Dermis microvascular lymphatic vessel endothelial cell (primary cell): ENCODE data around the gene AMIGO3. TPM values are rescaled to one million over a fixed set of nuclear protein-coding genes. Genes with fewer than 3 reads are reported as not detected.
A peak's percentile ranks its signal among the peaks of the same experiment; 100 is the strongest.
"Not testable (repeated sequence)": the region's sequence is repeated elsewhere in the genome, so short reads cannot be mapped to it uniquely, and the experiment has no call there.

Source experiments
- DNase-seq, 2 donors: peaks; one replicate each; pipeline versions ENCODE4 v3.0.0 to v3.0.0-alpha.2; 2010; ENCODE audit warnings: low read depth in 2 of 2
- total RNA-seq: library from RNA; depleted of rRNA; stranded (reverse); fragments of >200 nt; gene quantifications from 2 replicates; pipeline ENCODE4 v1.2.1, GENCODE V29; 2014

Gene AMIGO3, protein sequence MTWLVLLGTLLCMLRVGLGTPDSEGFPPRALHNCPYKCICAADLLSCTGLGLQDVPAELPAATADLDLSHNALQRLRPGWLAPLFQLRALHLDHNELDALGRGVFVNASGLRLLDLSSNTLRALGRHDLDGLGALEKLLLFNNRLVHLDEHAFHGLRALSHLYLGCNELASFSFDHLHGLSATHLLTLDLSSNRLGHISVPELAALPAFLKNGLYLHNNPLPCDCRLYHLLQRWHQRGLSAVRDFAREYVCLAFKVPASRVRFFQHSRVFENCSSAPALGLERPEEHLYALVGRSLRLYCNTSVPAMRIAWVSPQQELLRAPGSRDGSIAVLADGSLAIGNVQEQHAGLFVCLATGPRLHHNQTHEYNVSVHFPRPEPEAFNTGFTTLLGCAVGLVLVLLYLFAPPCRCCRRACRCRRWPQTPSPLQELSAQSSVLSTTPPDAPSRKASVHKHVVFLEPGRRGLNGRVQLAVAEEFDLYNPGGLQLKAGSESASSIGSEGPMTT
- total RNA-seq: not detected in 2 replicates

- peak; percentile 57 to 91 for DNase-seq
Observed at GRCh38 chr3:49719214-49719884, at the start of gene AMIGO3. AMIGO3 (minus strand) TSS chr3:49719684; CDS start chr3:49719465, 219 bp downstream.

GRCh38 chr3:49763981-49764380 lies 44.5 kb upstream of the AMIGO3 start:
- DNase-seq: no peak

GRCh38 chr3:49761661-49762060 lies 42.2 kb upstream of the AMIGO3 start:
- DNase-seq: no peak

DNA sequence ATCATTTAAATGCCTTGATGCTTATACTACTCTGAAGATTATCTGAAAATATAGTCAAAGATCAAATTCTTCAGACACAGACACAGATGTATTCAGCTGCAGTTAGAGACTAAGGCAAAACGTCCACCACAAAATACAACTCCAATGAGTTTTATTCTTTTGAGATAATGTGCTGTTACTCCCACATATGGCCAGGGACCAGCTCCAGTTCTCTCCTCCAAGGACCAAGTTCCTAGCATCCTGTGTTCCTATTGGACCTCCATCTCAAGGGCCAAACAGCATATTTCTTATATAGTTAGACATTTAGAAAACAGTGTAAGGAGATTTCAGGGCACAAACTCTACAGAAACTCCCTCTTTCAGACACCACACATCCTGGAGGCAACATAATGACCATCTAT lies 39.7 kb upstream of the AMIGO3 start:
- no peak for DNase-seq

GRCh38 chr3:49757197-49757596 lies 37.7 kb upstream of the AMIGO3 start:
- DNase-seq: no peak

DNA sequence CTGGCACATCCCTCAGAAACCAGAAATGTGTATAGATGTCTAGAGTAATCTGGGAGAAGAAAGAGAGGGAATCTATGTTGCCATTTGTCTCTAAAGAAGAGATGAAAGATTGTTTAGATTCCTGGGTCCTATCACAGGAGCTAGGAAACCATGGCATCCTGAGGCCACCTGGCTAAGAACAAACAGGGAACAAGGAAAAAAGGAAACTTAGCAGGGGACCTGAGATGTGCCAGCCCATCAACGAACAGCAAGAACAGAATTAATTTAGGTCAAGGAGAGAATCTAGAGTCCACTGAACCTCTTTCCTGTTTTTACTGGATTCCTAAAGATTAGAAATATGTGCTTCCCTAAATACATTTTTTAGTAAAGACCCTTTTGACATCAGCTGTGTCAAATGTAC lies 36.6 kb upstream of the AMIGO3 start:
- no peak for DNase-seq

- DNase-seq: no peak
Observed at GRCh38 chr3:49754536-49754935, 35.1 kb upstream of the AMIGO3 start.

- no peak for DNase-seq
Observed at GRCh38 chr3:49751501-49751900, 32.0 kb upstream of the AMIGO3 start.

GRCh38 chr3:49750056-49750455 lies 30.6 kb upstream of the AMIGO3 start:
- DNase-seq: no peak

DNA sequence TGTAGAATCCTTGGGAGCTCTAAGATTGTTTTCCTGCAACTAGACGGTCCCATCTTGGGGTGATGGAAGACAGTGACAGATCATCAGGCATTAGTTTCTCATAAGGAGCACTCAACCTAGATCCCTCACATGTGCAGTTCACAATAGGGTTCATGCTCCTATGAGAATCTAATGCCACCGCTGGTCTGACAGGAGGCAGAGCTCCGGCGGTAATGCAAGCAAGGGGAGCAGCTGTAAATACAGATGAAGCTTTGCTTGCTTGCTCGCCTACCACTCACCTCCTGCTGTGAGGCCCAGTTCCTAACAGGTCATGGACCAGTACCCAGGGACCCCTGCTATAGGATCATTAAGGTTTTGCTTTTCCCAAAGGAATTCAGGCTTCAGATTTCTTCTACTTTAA lies 29.4 kb upstream of the AMIGO3 start:
- DNase-seq: not testable (repeated sequence)

DNA sequence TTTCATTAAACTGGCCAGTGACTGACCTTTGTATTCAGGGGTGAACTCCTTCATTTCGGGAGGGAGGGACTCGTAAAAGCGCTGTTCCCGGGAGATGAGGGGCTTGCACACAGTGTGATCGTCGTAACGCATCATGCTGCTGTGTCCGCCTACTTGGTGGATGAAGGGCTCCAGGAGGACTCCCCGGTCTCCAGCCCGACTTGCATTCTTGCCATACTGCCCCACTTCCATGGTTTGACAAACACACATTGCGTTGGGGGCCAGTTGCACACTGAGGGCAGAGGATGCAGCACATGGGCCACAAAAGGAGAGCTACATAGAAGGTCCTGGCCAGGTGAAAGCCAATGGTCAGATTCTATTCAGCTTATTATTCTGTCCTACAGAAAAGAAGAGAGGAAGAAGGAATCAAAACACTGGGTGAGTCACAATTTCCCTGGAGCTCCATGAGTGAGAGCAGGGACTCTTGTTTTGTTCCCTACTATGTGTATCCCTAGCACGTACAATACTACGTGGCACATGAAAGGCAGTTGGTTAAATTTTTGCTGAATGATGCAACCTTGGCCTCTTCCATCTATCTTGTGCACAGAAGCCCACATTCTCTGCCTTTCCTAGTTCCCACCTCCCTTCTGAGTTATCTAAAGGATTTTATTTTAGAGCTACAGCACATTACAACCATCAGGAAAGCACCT lies 28.5 kb upstream of the AMIGO3 start:
- peak; percentile 90 to 96 for DNase-seq

- DNase-seq: peak; percentile 71 to 87
Observed at GRCh38 chr3:49745986-49746385, 26.5 kb upstream of the AMIGO3 start.

DNA sequence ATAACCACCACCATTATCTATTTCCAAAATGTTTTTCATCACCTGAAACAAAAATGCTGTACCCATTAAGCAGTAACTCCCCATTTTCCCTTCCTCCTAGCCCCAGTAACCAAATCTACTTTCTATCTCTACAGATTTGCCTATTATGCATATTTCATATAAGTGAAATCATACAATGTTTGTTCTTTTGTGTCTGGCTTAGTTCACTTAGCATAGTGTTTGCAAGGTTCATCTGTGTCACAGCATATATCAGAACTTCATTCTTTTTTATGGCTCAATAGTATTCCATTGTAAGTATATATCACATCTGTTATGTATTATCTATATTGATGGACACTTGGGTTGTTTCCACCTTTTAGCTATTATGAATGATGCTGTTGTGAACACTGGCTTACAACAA lies 20.9 kb upstream of the AMIGO3 start:
- DNase-seq: no peak

- DNase-seq: no peak
Observed at GRCh38 chr3:49738067-49738713, 18.7 kb upstream of the AMIGO3 start.

GRCh38 chr3:49734752-49735151 lies 15.3 kb upstream of the AMIGO3 start:
- DNase-seq: no peak

DNA sequence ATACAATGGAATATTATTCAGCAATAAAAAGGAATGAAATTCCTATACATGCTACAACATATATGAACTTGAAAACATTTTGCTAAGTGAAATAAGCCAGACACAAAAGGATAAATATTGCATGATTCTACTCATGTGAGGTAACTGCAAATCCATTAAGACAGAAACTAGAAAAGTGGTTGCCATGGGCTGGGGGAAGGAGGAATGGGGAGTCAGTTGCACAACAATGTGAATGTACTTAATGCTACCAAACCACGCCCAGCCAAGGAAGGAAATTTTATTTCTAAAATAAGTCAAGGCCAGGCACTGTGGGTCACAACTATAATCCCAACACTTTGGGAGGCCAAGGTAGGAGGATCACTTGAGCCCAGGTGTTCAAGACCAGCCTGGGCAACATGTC lies 14.1 kb upstream of the AMIGO3 start:
- no peak for DNase-seq

DNA sequence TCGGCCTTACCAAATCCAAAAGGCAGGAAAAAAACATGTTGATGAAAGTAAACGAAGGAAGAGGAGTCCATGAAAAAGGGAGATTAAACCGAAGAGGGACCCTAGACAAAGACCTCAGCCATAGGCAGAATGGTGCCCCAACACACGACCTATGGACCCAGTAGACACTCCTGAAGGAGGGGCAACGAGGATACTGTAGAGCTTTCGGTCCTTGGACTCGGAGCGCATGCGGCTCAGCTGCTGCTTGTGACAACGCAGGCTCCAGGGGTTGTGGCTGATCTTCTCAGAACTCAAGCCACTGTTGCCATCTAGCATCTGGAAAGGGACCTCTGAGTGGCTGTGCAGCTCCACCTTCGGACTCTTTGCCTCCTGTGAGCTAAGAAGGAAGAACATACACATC lies 13.1 kb upstream of the AMIGO3 start:
- DNase-seq: no peak

DNA sequence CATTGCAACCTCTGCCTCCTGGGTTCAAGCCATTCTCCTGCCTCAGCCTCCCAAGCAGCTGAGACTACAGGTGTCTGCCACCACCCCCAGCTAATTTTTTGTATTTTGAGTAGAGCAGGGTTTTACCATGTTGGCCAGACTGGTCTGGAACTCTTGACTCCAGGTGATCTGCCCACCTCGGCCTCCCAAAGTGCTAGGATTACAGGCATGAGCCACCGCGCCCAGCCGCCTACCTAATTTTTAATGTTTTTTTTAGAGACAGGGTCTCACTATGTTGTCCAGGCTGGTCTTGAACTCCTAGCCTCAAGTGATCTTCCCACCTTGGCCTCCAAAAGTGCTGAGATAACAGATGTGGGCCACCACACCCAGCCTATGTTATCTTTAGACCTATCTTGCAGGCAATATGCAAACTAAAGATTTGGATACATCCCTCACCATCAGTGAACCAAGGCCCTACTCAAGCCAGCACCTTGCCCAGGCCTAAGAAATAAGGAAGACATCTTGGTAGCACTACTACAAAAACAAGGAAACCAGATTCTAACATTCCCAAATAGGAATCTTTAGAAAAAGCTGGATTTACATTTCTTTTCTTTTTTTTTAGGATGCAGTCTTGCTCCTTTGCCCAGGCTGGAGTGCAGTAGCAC lies 10.6 kb upstream of the AMIGO3 start:
- no peak for DNase-seq

GRCh38 chr3:49727924-49728361 lies 8.5 kb upstream of the AMIGO3 start:
- DNase-seq: no peak

- DNase-seq: no peak
Observed at GRCh38 chr3:49727154-49727923, 7.9 kb upstream of the AMIGO3 start.
